Neural cell (in vitro differentiated cells): ENCODE measurements around the gene RASAL1. TPM values are rescaled to one million over a fixed set of nuclear protein-coding genes. Genes with fewer than 3 reads are reported as not detected.

ENCODE experiments used
- H2AFZ ChIP-seq: fragments of 200-600, 300-800 bp; sonication (generic), shearing (Covaris generic); 2 replicates; pipeline ENCODE4 v1.6.0; 2014; ENCODE audit warnings: low read depth, mild to moderate bottlenecking, antibody characterized with exemption, low read length, moderate library complexity
- H3F3A ChIP-seq: fragments of 200-600 bp; shearing (Covaris generic); 2 replicates; pipeline ENCODE4 v1.6.1; 2016; ENCODE audit warnings: mild to moderate bottlenecking, moderate library complexity, mixed read lengths, antibody characterized with exemption, low read length; ENCODE audit not compliant: insufficient read depth, poor library complexity, severe bottlenecking
- H3K27ac ChIP-seq: fragments of 200-600, 300-800 bp; sonication (generic), shearing (Covaris generic); 2 replicates; pipeline ENCODE4 v1.5.1; 2014; ENCODE audit warnings: mild to moderate bottlenecking, low read length, moderate library complexity
- H3K27me3 ChIP-seq: fragments of 300-800, 200-600 bp; sonication (generic), shearing (Covaris generic); 2 replicates; pipeline ENCODE4 v1.6.0; 2014; ENCODE audit warnings: mild to moderate bottlenecking, low read depth, low read length, moderate library complexity; ENCODE audit not compliant: insufficient read depth
- H3K36me3 ChIP-seq: fragments of 300-800, 200-600 bp; sonication (generic), shearing (Covaris generic); 2 replicates; pipeline ENCODE4 v1.5.1; 2014; ENCODE audit warnings: mild to moderate bottlenecking, antibody characterized with exemption, low read length, moderate library complexity; ENCODE audit not compliant: insufficient read depth
- H3K4me2 ChIP-seq: fragments of 300-800, 200-600 bp; sonication (generic), shearing (Covaris generic); 2 replicates; pipeline ENCODE4 v1.6.0; 2014; ENCODE audit warnings: mild to moderate bottlenecking, low read length
- H3K4me3 ChIP-seq: fragments of 300-800, 200-600 bp; sonication (generic), shearing (Covaris generic); 2 replicates; pipeline ENCODE4 v1.5.1; 2014; ENCODE audit warnings: mild to moderate bottlenecking, low read length, moderate library complexity
- H3K79me2 ChIP-seq: fragments of 200-600 bp; shearing (Covaris generic); replicated peaks from 2 replicates; pipeline ENCODE4 v1.6.0; 2014; ENCODE audit warnings: mild to moderate bottlenecking, low read length, moderate library complexity; ENCODE audit not compliant: insufficient read depth
- H3K9ac ChIP-seq: fragments of 300-800, 200-600 bp; sonication (generic), shearing (Covaris generic); 2 replicates; pipeline ENCODE4 v1.6.1; 2016; ENCODE audit warnings: mild to moderate bottlenecking, low read length, mixed read lengths
- H3K9me2 ChIP-seq: fragments of 200-600 bp; shearing (Covaris generic); 2 replicates; pipeline ENCODE4 v1.6.1; 2016; ENCODE audit warnings: mild to moderate bottlenecking, low read length, mixed read lengths; ENCODE audit not compliant: insufficient read depth
- H3K9me3 ChIP-seq: fragments of 200-600, 300-800 bp; sonication (generic), shearing (Covaris generic); 2 replicates; pipeline ENCODE4 v1.6.1; 2016; ENCODE audit warnings: mild to moderate bottlenecking, mixed run types, low read length, moderate library complexity, mixed read lengths
- H4K20me1 ChIP-seq: fragments of 200-600 bp; shearing (Covaris generic); 2 replicates; pipeline ENCODE4 v1.6.1; 2016; ENCODE audit warnings: mild to moderate bottlenecking, mixed run types; ENCODE audit not compliant: insufficient read depth
- EP300 ChIP-seq: fragments of 450-650 bp; conservative IDR thresholded peaks from 2 replicates; pipeline ENCODE4 v1.6.1; 2014; ENCODE audit warnings: antibody characterized with exemption, mild to moderate bottlenecking, moderate library complexity; ENCODE audit not compliant: poor library complexity, severe bottlenecking
- EZH2 ChIP-seq: fragments of 200-600, 300-800 bp; shearing (Covaris generic), sonication (generic); IDR thresholded peaks from 2 replicates; pipeline ENCODE4 v1.6.1; 2014; ENCODE audit warnings: antibody characterized with exemption, low read length, borderline replicate concordance, mild to moderate bottlenecking; ENCODE audit not compliant: insufficient read depth, poor library complexity, severe bottlenecking
- MXI1 ChIP-seq: fragments of 450-650 bp; conservative IDR thresholded peaks from 2 replicates; pipeline ENCODE4 v1.6.1; 2014; ENCODE audit warnings: antibody characterized with exemption, mild to moderate bottlenecking; ENCODE audit not compliant: poor library complexity, severe bottlenecking
- POLR2AphosphoS5 ChIP-seq: IDR thresholded peaks from 2 replicates; pipeline ENCODE4 v1.6.1; 2012
- RAD21 ChIP-seq: fragments of 450-650 bp; conservative IDR thresholded peaks from 2 replicates; pipeline ENCODE4 v1.6.1; 2014; ENCODE audit warnings: antibody characterized with exemption, mild to moderate bottlenecking, moderate library complexity
- SMC3 ChIP-seq: fragments of 450-650 bp; conservative IDR thresholded peaks from 2 replicates; pipeline ENCODE4 v1.6.1; 2014; ENCODE audit warnings: antibody characterized with exemption, mild to moderate bottlenecking, moderate library complexity; ENCODE audit not compliant: poor library complexity
- TAF1 ChIP-seq: IDR thresholded peaks from 2 replicates; pipeline ENCODE4 v1.6.1; 2012; ENCODE audit warnings: low read depth
- polyA plus RNA-seq: library from polyadenylated mRNA; depleted of rRNA; stranded (reverse); fragments of >200 nt; gene quantifications from 2 replicates; pipeline ENCODE4 v1.2.3, GENCODE V29; 2014
- TF ChIP-seq, protein P1 (sequence below): fragments of 450-650 bp; IDR thresholded peaks from 2 replicates; pipeline ENCODE4 v1.5.1; 2014; ENCODE audit warnings: antibody characterized with exemption, mild to moderate bottlenecking, moderate library complexity; ENCODE audit not compliant: poor library complexity, severe bottlenecking
- TF ChIP-seq, protein P2 (sequence below): IDR thresholded peaks from 2 replicates; pipeline ENCODE4 v1.6.1; 2012; ENCODE audit warnings: borderline replicate concordance

The RASAL1 gene
- polyA plus RNA-seq, 1 donor from 2014 or later, result 0.15 TPM

- no peak overlapping the region for H2AFZ ChIP-seq
- H3K9me3 ChIP-seq, result no peaks in the 10 kb centered on the region
- peak overlapping the region; percentile 59 for H3K4me3 ChIP-seq
- no peaks in the 10 kb centered on the region for H4K20me1 ChIP-seq
- peak overlapping the region; percentile 34 for H3K9ac ChIP-seq
- H3F3A ChIP-seq, result no peaks in the 10 kb centered on the region
- no peak for TF ChIP-seq EP300
- no peak for TF ChIP-seq SMC3
- no peak for TF ChIP-seq RAD21
- no peak for TF ChIP-seq MXI1
- TF ChIP-seq EZH2, result no peak
- no peak for TF ChIP-seq TAF1
- TF ChIP-seq, protein P1, sequence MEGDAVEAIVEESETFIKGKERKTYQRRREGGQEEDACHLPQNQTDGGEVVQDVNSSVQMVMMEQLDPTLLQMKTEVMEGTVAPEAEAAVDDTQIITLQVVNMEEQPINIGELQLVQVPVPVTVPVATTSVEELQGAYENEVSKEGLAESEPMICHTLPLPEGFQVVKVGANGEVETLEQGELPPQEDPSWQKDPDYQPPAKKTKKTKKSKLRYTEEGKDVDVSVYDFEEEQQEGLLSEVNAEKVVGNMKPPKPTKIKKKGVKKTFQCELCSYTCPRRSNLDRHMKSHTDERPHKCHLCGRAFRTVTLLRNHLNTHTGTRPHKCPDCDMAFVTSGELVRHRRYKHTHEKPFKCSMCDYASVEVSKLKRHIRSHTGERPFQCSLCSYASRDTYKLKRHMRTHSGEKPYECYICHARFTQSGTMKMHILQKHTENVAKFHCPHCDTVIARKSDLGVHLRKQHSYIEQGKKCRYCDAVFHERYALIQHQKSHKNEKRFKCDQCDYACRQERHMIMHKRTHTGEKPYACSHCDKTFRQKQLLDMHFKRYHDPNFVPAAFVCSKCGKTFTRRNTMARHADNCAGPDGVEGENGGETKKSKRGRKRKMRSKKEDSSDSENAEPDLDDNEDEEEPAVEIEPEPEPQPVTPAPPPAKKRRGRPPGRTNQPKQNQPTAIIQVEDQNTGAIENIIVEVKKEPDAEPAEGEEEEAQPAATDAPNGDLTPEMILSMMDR, result no peak
- TF ChIP-seq, protein P2, sequence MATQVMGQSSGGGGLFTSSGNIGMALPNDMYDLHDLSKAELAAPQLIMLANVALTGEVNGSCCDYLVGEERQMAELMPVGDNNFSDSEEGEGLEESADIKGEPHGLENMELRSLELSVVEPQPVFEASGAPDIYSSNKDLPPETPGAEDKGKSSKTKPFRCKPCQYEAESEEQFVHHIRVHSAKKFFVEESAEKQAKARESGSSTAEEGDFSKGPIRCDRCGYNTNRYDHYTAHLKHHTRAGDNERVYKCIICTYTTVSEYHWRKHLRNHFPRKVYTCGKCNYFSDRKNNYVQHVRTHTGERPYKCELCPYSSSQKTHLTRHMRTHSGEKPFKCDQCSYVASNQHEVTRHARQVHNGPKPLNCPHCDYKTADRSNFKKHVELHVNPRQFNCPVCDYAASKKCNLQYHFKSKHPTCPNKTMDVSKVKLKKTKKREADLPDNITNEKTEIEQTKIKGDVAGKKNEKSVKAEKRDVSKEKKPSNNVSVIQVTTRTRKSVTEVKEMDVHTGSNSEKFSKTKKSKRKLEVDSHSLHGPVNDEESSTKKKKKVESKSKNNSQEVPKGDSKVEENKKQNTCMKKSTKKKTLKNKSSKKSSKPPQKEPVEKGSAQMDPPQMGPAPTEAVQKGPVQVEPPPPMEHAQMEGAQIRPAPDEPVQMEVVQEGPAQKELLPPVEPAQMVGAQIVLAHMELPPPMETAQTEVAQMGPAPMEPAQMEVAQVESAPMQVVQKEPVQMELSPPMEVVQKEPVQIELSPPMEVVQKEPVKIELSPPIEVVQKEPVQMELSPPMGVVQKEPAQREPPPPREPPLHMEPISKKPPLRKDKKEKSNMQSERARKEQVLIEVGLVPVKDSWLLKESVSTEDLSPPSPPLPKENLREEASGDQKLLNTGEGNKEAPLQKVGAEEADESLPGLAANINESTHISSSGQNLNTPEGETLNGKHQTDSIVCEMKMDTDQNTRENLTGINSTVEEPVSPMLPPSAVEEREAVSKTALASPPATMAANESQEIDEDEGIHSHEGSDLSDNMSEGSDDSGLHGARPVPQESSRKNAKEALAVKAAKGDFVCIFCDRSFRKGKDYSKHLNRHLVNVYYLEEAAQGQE, result no peak
- TF ChIP-seq POLR2AphosphoS5, result no peak
- H3K36me3 ChIP-seq, result no peaks in the 10 kb centered on the region
- peaks cover 41% of the 10 kb centered on the region for H3K27me3 ChIP-seq
- no peak overlapping the region for H3K27ac ChIP-seq
- no peaks in the 10 kb centered on the region for H3K79me2 ChIP-seq
- H3K4me2 ChIP-seq, result no peak overlapping the region
- H3K9me2 ChIP-seq, result no peaks in the 10 kb centered on the region
Observed at GRCh38 chr12:113154351-113154973, 18.9 kb upstream of the RASAL1 start.

DNA sequence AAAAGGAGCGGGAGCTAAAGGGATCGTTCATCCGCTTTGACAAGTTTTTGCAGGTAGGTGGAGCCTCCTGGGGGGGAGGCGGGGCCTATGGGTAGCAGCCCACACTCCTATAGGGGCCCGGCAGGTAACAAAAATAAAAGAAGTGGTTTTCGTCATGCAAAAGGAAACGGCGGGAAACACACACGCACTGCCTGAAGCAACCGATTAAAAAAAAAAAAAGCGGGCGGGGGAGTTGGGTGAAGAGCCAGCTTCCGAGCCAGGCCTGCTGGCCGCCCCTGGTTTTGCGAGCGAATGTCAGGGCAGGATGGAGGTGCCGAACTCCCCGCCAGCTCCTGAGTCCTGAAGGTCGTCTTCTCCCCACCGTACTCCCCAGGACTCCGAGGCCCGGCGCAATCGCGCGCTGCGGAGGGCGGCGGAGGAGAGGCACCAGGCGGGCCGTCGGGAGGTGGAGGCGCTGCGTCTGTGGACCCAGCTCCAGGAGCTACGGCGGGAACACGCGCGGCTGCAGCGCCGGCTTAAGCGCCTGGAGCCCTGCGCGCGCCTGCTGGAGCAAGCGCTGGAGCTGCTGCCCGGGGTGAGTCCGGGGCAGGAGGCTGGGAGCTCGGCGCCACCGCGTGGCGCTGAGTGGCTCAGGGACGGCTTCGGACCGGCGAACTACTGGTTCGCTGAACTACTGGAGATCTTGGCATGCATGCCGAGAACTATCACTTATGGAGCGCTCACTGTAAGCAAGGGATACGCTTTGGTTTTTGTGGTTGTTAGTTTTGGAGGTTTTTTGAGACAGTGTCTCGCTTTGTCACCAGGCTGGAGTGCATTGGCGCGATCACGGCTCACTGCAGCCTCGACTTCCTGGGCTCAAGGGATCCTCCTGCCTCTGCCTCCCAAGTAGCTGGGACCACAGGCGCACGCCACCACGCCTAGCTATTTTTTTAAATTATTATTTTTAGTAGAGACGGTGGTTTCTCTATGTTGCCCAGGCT lies 17.6 kb upstream of the RASAL1 start:
- Histone ChIP-seq H3K27ac (no peak overlapping the region), H3F3A (no peaks in the 10 kb centered on the region)

More for the DNA sequence above, 17.6 kb upstream of the RASAL1 start:
- H3K4me2 ChIP-seq, result peak overlapping the region; percentile 27
- H3K9me2 ChIP-seq, result no peaks in the 10 kb centered on the region
- no peaks in the 10 kb centered on the region for H3K36me3 ChIP-seq
- peak; percentile 7 for TF ChIP-seq POLR2AphosphoS5
- TF ChIP-seq, protein P2, result no peak
- peak; percentile 73 for TF ChIP-seq RAD21
- no peak for TF ChIP-seq TAF1
- TF ChIP-seq, protein P1, result peak; percentile 67
- TF ChIP-seq MXI1, result peak; percentile 34
- TF ChIP-seq EP300, result no peak
- no peak for TF ChIP-seq EZH2
- peak; percentile 77 for TF ChIP-seq SMC3
- H2AFZ ChIP-seq, result no peak overlapping the region
- no peaks in the 10 kb centered on the region for H3K9me3 ChIP-seq
- peak overlapping the region; percentile 68 for H3K4me3 ChIP-seq
- H4K20me1 ChIP-seq, result no peaks in the 10 kb centered on the region
- peaks cover 41% of the 10 kb centered on the region for H3K27me3 ChIP-seq
- peak overlapping the region; percentile 32 for H3K9ac ChIP-seq
- H3K79me2 ChIP-seq, result no peaks in the 10 kb centered on the region
